Loucy (cell line): ENCODE measurements around the gene ZNF230.

ENCODE experiments used
- H2AFZ ChIP-seq: fragments of 200-600 bp; sonication (generic); 2 replicates; pipeline ENCODE4 v1.6.0; 2016; ENCODE audit warnings: antibody characterized with exemption, mild to moderate bottlenecking, low read length, moderate library complexity
- H3F3A ChIP-seq: fragments of 200-600 bp; 2 replicates; pipeline ENCODE4 v1.6.0; 2016; ENCODE audit warnings: antibody characterized with exemption, low read depth, mild to moderate bottlenecking
- H3K27me3 ChIP-seq: fragments of 200-600 bp; sonication (generic); 2 replicates; pipeline ENCODE4 v1.6.1; 2014; ENCODE audit warnings: low read length, mild to moderate bottlenecking; ENCODE audit not compliant: insufficient read depth, poor library complexity, severe bottlenecking
- H3K36me3 ChIP-seq: fragments of 200-600 bp; sonication (generic); 2 replicates; pipeline ENCODE4 v1.6.1; 2016; ENCODE audit warnings: low read length; ENCODE audit not compliant: insufficient read depth
- H3K4me1 ChIP-seq: fragments of 200-600 bp; sonication (generic); 2 replicates; pipeline ENCODE4 v1.5.1; 2014; ENCODE audit warnings: low read length, mild to moderate bottlenecking; ENCODE audit not compliant: insufficient read depth, poor library complexity, severe bottlenecking
- H3K4me2 ChIP-seq: fragments of 200-600 bp; sonication (generic); 2 replicates; pipeline ENCODE4 v1.6.0; 2014; ENCODE audit warnings: antibody characterized with exemption, low read length, low read depth, mild to moderate bottlenecking; ENCODE audit not compliant: poor library complexity, severe bottlenecking
- H3K4me3 ChIP-seq: fragments of 200-600 bp; sonication (generic); 2 replicates; pipeline ENCODE4 v1.5.1; 2014; ENCODE audit warnings: low read length, mild to moderate bottlenecking, mixed read lengths; ENCODE audit not compliant: poor library complexity, severe bottlenecking
- H3K79me2 ChIP-seq: fragments of 200-600 bp; sonication (generic); 2 replicates; pipeline ENCODE4 v1.6.1; 2014; ENCODE audit warnings: low read length; ENCODE audit not compliant: insufficient read depth
- H3K9ac ChIP-seq: fragments of 200-600 bp; sonication (generic); 2 replicates; pipeline ENCODE4 v1.6.0; 2014; ENCODE audit warnings: mild to moderate bottlenecking, low read depth, low read length, moderate library complexity; ENCODE audit not compliant: poor library complexity, severe bottlenecking
- H3K9me2 ChIP-seq: fragments of 200-600 bp; sonication (generic); replicated peaks from 2 replicates; pipeline ENCODE4 v1.6.1; 2016; ENCODE audit warnings: low read depth, low read length, mixed read lengths
- H3K9me3 ChIP-seq: fragments of 200-600 bp; sonication (generic); 2 replicates; pipeline ENCODE4 v1.6.1; 2014; ENCODE audit warnings: mild to moderate bottlenecking, antibody characterized with exemption, low read length, low read depth; ENCODE audit not compliant: insufficient read depth
- H4K20me1 ChIP-seq: fragments of 200-600 bp; sonication (generic); 2 replicates; pipeline ENCODE4 v1.6.0; 2014; ENCODE audit warnings: antibody characterized with exemption, low read length, mild to moderate bottlenecking; ENCODE audit not compliant: insufficient read depth, poor library complexity, severe bottlenecking
- CTCF ChIP-seq: fragments of 200-600 bp; sonication (generic); conservative IDR thresholded peaks from 2 replicates; pipeline ENCODE4 v1.5.1; 2014; ENCODE audit warnings: mild to moderate bottlenecking, antibody characterized with exemption, low read length
- EZH2phosphoT487 ChIP-seq: fragments of 200-600 bp; IDR thresholded peaks from 2 replicates; pipeline ENCODE4 v1.6.1; 2018; ENCODE audit warnings: antibody characterized with exemption, mild to moderate bottlenecking, moderate library complexity, borderline replicate concordance

Gene ZNF230

GRCh38 chr19:44002566-44003460 lies at the start of gene ZNF230:
TSS of gene ZNF230 (plus strand) at chr19:44002957. CDS start at chr19:44007079, 4,122 bp downstream.
- H3K9me3 ChIP-seq: no peaks in the 10 kb centered on the region
- peaks cover 5% of the 10 kb centered on the region; the same call in 1 of the 2 replicates for H3K36me3 ChIP-seq
- peak within 1 kb of the TSS; percentile 96 for H2AFZ ChIP-seq
- H3K4me2 ChIP-seq: peak within 1 kb of the TSS; percentile 73
- peaks cover 10% of the 10 kb centered on the region for H3K4me1 ChIP-seq
- H3K9me2 ChIP-seq: no peaks in the 10 kb centered on the region
- no peaks in the 10 kb centered on the region for H3K27me3 ChIP-seq
- peak within 1 kb of the TSS; percentile 85 for H3K4me3 ChIP-seq
- TF ChIP-seq EZH2phosphoT487: no peak
- H3K79me2 ChIP-seq: peaks cover 9% of the 10 kb centered on the region
- no peaks in the 10 kb centered on the region for H3F3A ChIP-seq
- H4K20me1 ChIP-seq: no peaks in the 10 kb centered on the region
- peak within 1 kb of the TSS; percentile 82 for H3K9ac ChIP-seq

- Histone ChIP-seq H3K9ac (no peak overlapping the region), H3K9me3 (no peaks in the 10 kb centered on the region; the same call in 1 of the 2 replicates), H3K4me1 (no peaks in the 10 kb centered on the region), H2AFZ (no peak overlapping the region), H3F3A (no peaks in the 10 kb centered on the region), H3K27me3 (no peaks in the 10 kb centered on the region), H3K36me3 (no peaks in the 10 kb centered on the region), H3K9me2 (no peaks in the 10 kb centered on the region), H3K79me2 (no peaks in the 10 kb centered on the region), H3K4me2 (no peak overlapping the region), H3K4me3 (no peak overlapping the region), H4K20me1 (no peaks in the 10 kb centered on the region)
- TF ChIP-seq CTCF (no peak), EZH2phosphoT487 (no peak)
Measured at GRCh38 chr19:43956827-43957226, 45.9 kb upstream of the ZNF230 start.

- Histone ChIP-seq H3K9me3 (no peaks in the 10 kb centered on the region; the same call in 1 of the 2 replicates), H3K36me3 (no peaks in the 10 kb centered on the region), H3K79me2 (no peaks in the 10 kb centered on the region), H3F3A (no peaks in the 10 kb centered on the region), H3K4me2 (no peak overlapping the region), H3K9me2 (no peaks in the 10 kb centered on the region), H3K4me1 (no peaks in the 10 kb centered on the region), H3K27me3 (no peaks in the 10 kb centered on the region), H3K9ac (no peak overlapping the region), H3K4me3 (no peak overlapping the region), H2AFZ (no peak overlapping the region), H4K20me1 (no peaks in the 10 kb centered on the region)
- TF ChIP-seq CTCF: no peak
- no peak for TF ChIP-seq EZH2phosphoT487
Measured at GRCh38 chr19:43957891-43958290, 44.9 kb upstream of the ZNF230 start.
